Upper lobe of left lung (tissue), 6 donors: Measurements from ENCODE around the gene TK1. TPM values are rescaled to one million over a fixed set of nuclear protein-coding genes. Genes with fewer than 3 reads are reported as not detected.
A peak's percentile ranks its signal among the peaks of the same experiment; 100 is the strongest.

Experiments
- ATAC-seq, 2 donors: fragments of 200-7000 bp; cut with Tn5 transposase; one replicate each; pipeline ENCODE4 v1.9.1; 2022; ENCODE audit warnings: mild to moderate bottlenecking in 2 of 2, moderate library complexity in 2 of 2; ENCODE audit not compliant: low FRiP score in 2 of 2
- DNase-seq, 2 donors: peaks; one replicate each; pipeline ENCODE4 v3.0.0-alpha.2; 2019 to 2020
- H3K27ac ChIP-seq, 4 donors: fragments of 200-600 bp; sonication (generic); one replicate each; pipeline ENCODE4 v1.5.1; 2016 to 2019
- H3K27me3 ChIP-seq, 4 donors: fragments of 200-600 bp; sonication (generic); one replicate each; pipeline ENCODE4 v1.5.1; 2017 to 2019
- H3K36me3 ChIP-seq, 4 donors: fragments of 200-600 bp; sonication (generic); one replicate each; pipeline ENCODE4 v1.5.1; 2016 to 2019
- H3K4me1 ChIP-seq, 4 donors: fragments of 200-600 bp; sonication (generic); one replicate each; pipeline ENCODE4 v1.5.1; 2018 to 2019
- H3K4me3 ChIP-seq, 4 donors: fragments of 200-600 bp; sonication (generic); one replicate each; pipeline ENCODE4 v1.5.1; 2017 to 2019; ENCODE audit warnings: mild to moderate bottlenecking in 2 of 4, moderate library complexity in 1 of 4
- H3K9me3 ChIP-seq, 4 donors: fragments of 200-600 bp; sonication (generic); one replicate each; pipeline ENCODE4 v1.5.1; 2018 to 2019
- CTCF ChIP-seq, 6 experiments: fragments of 450-650 bp in 4 of 6; fragments of 200-600 bp in 2 of 6; sonication (generic) in 2 of 6; IDR thresholded peaks; one replicate each; pipeline ENCODE4 v1.5.1; 2016 to 2019; ENCODE audit warnings: antibody characterized with exemption in 6 of 6
- EP300 ChIP-seq, 4 donors: sonication (generic); formaldehyde crosslinking; IDR thresholded peaks; one replicate each; pipeline ENCODE4 v1.5.1; 2017; ENCODE audit warnings: antibody characterized with exemption in 4 of 4, control low read depth in 2 of 4
- POLR2A ChIP-seq, 4 donors: fragments of 450-650 bp; IDR thresholded peaks; one replicate each; pipeline ENCODE4 v1.5.1; 2016 to 2017; ENCODE audit warnings: antibody characterized with exemption in 4 of 4, mild to moderate bottlenecking in 2 of 4
- POLR2AphosphoS5 ChIP-seq, 2 donors: sonication (generic); formaldehyde crosslinking; IDR thresholded peaks; one replicate each; pipeline ENCODE4 v1.5.1; 2017; ENCODE audit warnings: antibody characterized with exemption in 2 of 2
- WGBS, 2 donors: methylation state at CpG; one replicate each; pipeline ENCODE4 v1.1.5; 2017 to 2018; 5-methylcytosine and 5-hydroxymethylcytosine counted together
- total RNA-seq, 6 donors: library from RNA; depleted of rRNA in 4 of 6; stranded (reverse); fragments of >200 nt in 4 of 6; gene quantifications; one replicate each; pipeline versions ENCODE4 v1.1.0 to v1.2.1, GENCODE V29; 2016 to 2021
- donor health status: DM: no; HTN: no; CAD: no; lungs with moderate emphysema.
- donor health status: DM: no; HTN: yes; CAD: no; lungs with severe emphysema.

The TK1 gene
- total RNA-seq, 6 donors from 2014 or later: 2.8 to 16.0 (median 9.0) TPM

- TF ChIP-seq POLR2A (IDR thresholded peaks at IDR 0.05): no peak
- no peak for TF ChIP-seq CTCF (IDR thresholded peaks at IDR 0.05)
- no peaks in the 10 kb centered on the region for H3K9me3 ChIP-seq
- 28 to 40% methylated on average over 1 to 6 of the region's 38 CpGs for whole genome bisulfite sequencing, 2 donors
- peak overlapping the region; percentile 67 to 95 (median 88) for H3K4me3 ChIP-seq
- peaks cover 0 to 31% (median 14%) of the 10 kb centered on the region in 4 donors for H3K36me3 ChIP-seq
- peak; percentile 82 to 89 for DNase-seq
- no peaks in the 10 kb centered on the region for H3K27me3 ChIP-seq
- peaks cover 48 to 59% (median 53%) of the 10 kb centered on the region in 4 donors for H3K4me1 ChIP-seq
- H3K27ac ChIP-seq: peak overlapping the region; percentile 95
- peak in 1 of 2 donors; percentile 18 for ATAC-seq
Observed at GRCh38 chr17:78168903-78169793, 17.7 kb downstream of the TK1 start.

- Histone ChIP-seq H3K9me3 (no peaks in the 10 kb centered on the region), H3K4me1 (peaks cover 41 to 52% (median 46%) of the 10 kb centered on the region in 4 donors), H3K36me3 (peaks cover 0 to 29% (median 14%) of the 10 kb centered on the region in 4 donors), H3K27ac (peak within 1 kb of the TSS; percentile 95), H3K27me3 (no peaks in the 10 kb centered on the region), H3K4me3 (peak within 1 kb of the TSS; percentile 67 to 95 (median 88))
- ATAC-seq (peak; percentile 75 to 83), DNase-seq (peak; percentile 90 to 99)
- WGBS, 2 donors: 0% methylated on average over 11 to 27 of the region's 84 CpGs
- TF ChIP-seq EP300 (IDR thresholded peaks at IDR 0.05) (no peak), POLR2AphosphoS5 (IDR thresholded peaks at IDR 0.05) (peak; percentile 77 to 87), CTCF (IDR thresholded peaks at IDR 0.05) (peak in 3 of 6 experiments; percentile 25 to 41 (median 34)), POLR2A (IDR thresholded peaks at IDR 0.05) (peak in 3 of 4 donors; percentile 68 to 98 (median 88))
Observed at GRCh38 chr17:78168242-78168902, 18.5 kb downstream of the TK1 start, which contains the start of gene SYNGR2. TSS of gene SYNGR2 (plus strand) at chr17:78168581. CDS start at chr17:78168617, 36 bp downstream.

DNA sequence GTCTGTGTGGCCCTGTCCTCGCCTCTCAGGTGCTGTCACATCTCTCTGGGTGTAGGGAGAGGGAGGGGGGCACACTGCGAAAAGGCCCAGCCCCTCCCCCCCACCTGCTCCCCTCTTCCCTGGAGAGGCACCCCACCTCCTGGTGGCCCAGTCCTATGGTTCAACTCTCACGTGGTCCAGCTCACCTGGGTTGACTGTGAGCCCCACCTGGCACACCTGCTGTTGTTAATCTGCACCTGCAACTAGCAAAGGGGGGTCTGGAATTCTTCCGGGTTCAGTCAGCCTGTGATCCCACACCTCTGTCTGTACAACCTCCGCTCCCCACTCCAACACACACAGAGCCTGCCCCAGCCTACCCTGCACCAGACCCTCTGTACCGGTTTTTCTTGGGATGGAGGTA lies 20.4 kb downstream of the TK1 start:
- WGBS, 2 donors: 62 to 74% methylated on average over 6 of the region's 6 CpGs
- no peaks in the 10 kb centered on the region for H3K27me3 ChIP-seq
- ATAC-seq (no peak), DNase-seq (no peak)
- peaks cover 21 to 32% (median 26%) of the 10 kb centered on the region in 4 donors for H3K4me1 ChIP-seq
- TF ChIP-seq POLR2AphosphoS5 (IDR thresholded peaks at IDR 0.05) (no peak), EP300 (IDR thresholded peaks at IDR 0.05) (no peak), POLR2A (IDR thresholded peaks at IDR 0.05) (no peak), CTCF (IDR thresholded peaks at IDR 0.05) (no peak)
- no peak overlapping the region for H3K27ac ChIP-seq
- peaks cover 0 to 11% (median 3%) of the 10 kb centered on the region in 4 donors for H3K36me3 ChIP-seq
- H3K4me3 ChIP-seq: no peak overlapping the region
- no peaks in the 10 kb centered on the region for H3K9me3 ChIP-seq

- Histone ChIP-seq H3K4me3 (no peak overlapping the region), H3K27me3 (no peaks in the 10 kb centered on the region), H3K4me1 (peaks cover 8 to 18% (median 13%) of the 10 kb centered on the region in 4 donors), H3K9me3 (no peaks in the 10 kb centered on the region), H3K27ac (no peak overlapping the region), H3K36me3 (no peaks in the 10 kb centered on the region)
- no peak for ATAC-seq
- TF ChIP-seq EP300 (IDR thresholded peaks at IDR 0.05) (no peak), POLR2AphosphoS5 (IDR thresholded peaks at IDR 0.05) (no peak), POLR2A (IDR thresholded peaks at IDR 0.05) (no peak), CTCF (IDR thresholded peaks at IDR 0.05) (no peak)
- WGBS, 2 donors: 97 to 99% methylated on average over 12 to 15 of the region's 16 CpGs
- DNase-seq: no peak
Observed at GRCh38 chr17:78164748-78165607, 21.9 kb downstream of the TK1 start.
